Spleen (tissue), 11 donors: ENCODE data around the gene PLAC9. TPM values are rescaled to one million over a fixed set of nuclear protein-coding genes. Genes with fewer than 3 reads are reported as not detected.

Source experiments
- DNase-seq: peaks from one replicate; pipeline ENCODE4 v3.0.0-alpha.2; 2020
- H3K27ac ChIP-seq, 8 donors: fragments of 200-600 bp; sonication (generic) in 7 of 8; 1 replicate in 4 of 8; 2 replicates in 4 of 8; pipeline versions ENCODE4 v1.5.0 to v1.8.0; 2016 to 2021; ENCODE audit warnings: inconsistent platforms in 4 of 8, mild to moderate bottlenecking in 4 of 8, moderate library complexity in 1 of 8
- H3K27me3 ChIP-seq, 7 donors: fragments of 200-600 bp; sonication (generic) in 6 of 7; replicated peaks in 1 of 7; 1 replicate in 4 of 7; 2 replicates in 3 of 7; pipeline versions ENCODE4 v1.5.0 to v1.8.0; 2016 to 2021; ENCODE audit warnings: inconsistent platforms in 3 of 7, mild to moderate bottlenecking in 1 of 7
- H3K36me3 ChIP-seq, 6 donors: fragments of 200-600 bp; sonication (generic) in 5 of 6; 1 replicate in 4 of 6; 2 replicates in 2 of 6; pipeline versions ENCODE4 v1.5.0 to v1.8.0; 2016 to 2021; ENCODE audit warnings: inconsistent platforms in 2 of 6
- H3K4me1 ChIP-seq, 6 donors: fragments of 200-600 bp; sonication (generic) in 5 of 6; 1 replicate in 3 of 6; 2 replicates in 3 of 6; pipeline versions ENCODE4 v1.5.0 to v1.8.0; 2016 to 2021; ENCODE audit warnings: inconsistent platforms in 3 of 6
- H3K4me3 ChIP-seq, 8 donors: fragments of 200-600 bp; sonication (generic) in 7 of 8; 1 replicate in 4 of 8; 2 replicates in 4 of 8; pipeline versions ENCODE4 v1.5.0 to v1.8.0; 2016 to 2021; ENCODE audit warnings: inconsistent platforms in 4 of 8, mild to moderate bottlenecking in 4 of 8, moderate library complexity in 2 of 8
- H3K9me3 ChIP-seq, 8 donors: fragments of 200-600 bp; sonication (generic) in 7 of 8; 1 replicate in 4 of 8; 2 replicates in 4 of 8; pipeline versions ENCODE4 v1.5.0 to v1.8.0; 2016 to 2021; ENCODE audit warnings: inconsistent platforms in 4 of 8
- POLR2A ChIP-seq, 3 donors: fragments of 450-650 bp; IDR thresholded peaks; one replicate each; pipeline ENCODE4 v1.5.1; 2017; ENCODE audit warnings: antibody characterized with exemption in 3 of 3, mild to moderate bottlenecking in 1 of 3
- POLR2AphosphoS5 ChIP-seq, 3 donors: sonication (generic); formaldehyde crosslinking; IDR thresholded peaks; one replicate each; pipeline ENCODE4 v1.5.1; 2017; ENCODE audit warnings: antibody characterized with exemption in 3 of 3
- WGBS, 5 donors: extraction: QIAGEN DNeasy Blood & Tissue Kit in 3 of 5; methylation state at CpG; one replicate each; pipeline versions ENCODE4 v1.1.5 to v1.1.7; 2013 to 2018; 5-methylcytosine and 5-hydroxymethylcytosine counted together
- intact Hi-C: fragments of 100-400 bp; cut with DNase I; formaldehyde crosslinking; loops from one replicate; pipeline ENCODE4 v1.15.0; 2023; ENCODE audit warnings: low total_unique reads
- polyA plus RNA-seq, 3 donors: library from polyadenylated mRNA; stranded (reverse); fragments of 200-250 nt; gene quantifications; one replicate each; pipeline ENCODE4 v1.2.1, GENCODE V29; 2013
- total RNA-seq, 7 donors: library from RNA; depleted of rRNA in 3 of 7; stranded (reverse); fragments of >200 nt in 3 of 7; fragmentation: NEBNext Ultra II Directional in 4 of 7; extraction: Animal tissue kit (Norgen Biotek cat#: 25700) in 4 of 7; gene quantifications; one replicate each; pipeline versions ENCODE4 v1.1.0 to v1.2.1, GENCODE V29; 2016 to 2021
- TF ChIP-seq, protein P1 (sequence below), 11 experiments: fragments of 200-600 bp in 7 of 11; fragments of 450-650 bp in 4 of 11; sonication (generic) in 4 of 11; IDR thresholded peaks in 8 of 11; conservative IDR thresholded peaks in 3 of 11; 1 replicate in 7 of 11; 2 replicates in 4 of 11; pipeline versions ENCODE4 v1.4.0 to v1.8.0; 2016 to 2021; ENCODE audit warnings: antibody characterized with exemption in 11 of 11, inconsistent platforms in 4 of 11, mild to moderate bottlenecking in 1 of 11
- donor health status: healthy with polysubstance abuse.
- donor health status: DM: no; HTN: no; CAD: no; lungs with moderate emphysema.
- donor health status: DM: no; HTN: no; CAD: no.
- donor health status: Bipolar disorder and iron deficiency.
- donor health status: healthy.
- donor health status: DM: no; HTN: no; CAD: no.
- donor health status: DM: yes; HTN: yes; CAD: no.

Gene PLAC9
- total and polyA plus RNA-seq, 10 donors = 1.0 to 8.0 (median 3.5) TPM; not detected in 1

DNA sequence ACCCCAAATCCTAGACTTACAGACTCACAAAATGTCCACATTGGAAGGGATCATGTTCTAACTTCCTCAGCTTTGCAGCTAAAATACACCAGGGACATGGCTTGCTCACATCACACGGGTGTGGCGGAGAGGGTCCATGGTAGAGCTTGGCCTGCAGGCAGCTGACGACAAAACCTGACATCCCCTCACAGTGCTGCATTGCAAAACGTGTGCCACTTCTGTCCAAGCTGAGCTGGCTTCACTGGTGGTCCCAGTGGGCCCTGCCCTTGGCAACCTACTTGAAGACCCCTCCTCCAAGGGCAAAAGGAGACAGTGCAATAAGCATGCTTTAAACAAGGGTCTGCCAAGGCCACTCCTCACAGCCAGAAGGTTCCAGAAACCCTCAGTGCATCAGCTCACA lies 50.9 kb downstream of the PLAC9 start:
- TF ChIP-seq POLR2A (IDR thresholded peaks at IDR 0.05) = no peak
- TF ChIP-seq, protein P1, sequence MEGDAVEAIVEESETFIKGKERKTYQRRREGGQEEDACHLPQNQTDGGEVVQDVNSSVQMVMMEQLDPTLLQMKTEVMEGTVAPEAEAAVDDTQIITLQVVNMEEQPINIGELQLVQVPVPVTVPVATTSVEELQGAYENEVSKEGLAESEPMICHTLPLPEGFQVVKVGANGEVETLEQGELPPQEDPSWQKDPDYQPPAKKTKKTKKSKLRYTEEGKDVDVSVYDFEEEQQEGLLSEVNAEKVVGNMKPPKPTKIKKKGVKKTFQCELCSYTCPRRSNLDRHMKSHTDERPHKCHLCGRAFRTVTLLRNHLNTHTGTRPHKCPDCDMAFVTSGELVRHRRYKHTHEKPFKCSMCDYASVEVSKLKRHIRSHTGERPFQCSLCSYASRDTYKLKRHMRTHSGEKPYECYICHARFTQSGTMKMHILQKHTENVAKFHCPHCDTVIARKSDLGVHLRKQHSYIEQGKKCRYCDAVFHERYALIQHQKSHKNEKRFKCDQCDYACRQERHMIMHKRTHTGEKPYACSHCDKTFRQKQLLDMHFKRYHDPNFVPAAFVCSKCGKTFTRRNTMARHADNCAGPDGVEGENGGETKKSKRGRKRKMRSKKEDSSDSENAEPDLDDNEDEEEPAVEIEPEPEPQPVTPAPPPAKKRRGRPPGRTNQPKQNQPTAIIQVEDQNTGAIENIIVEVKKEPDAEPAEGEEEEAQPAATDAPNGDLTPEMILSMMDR (IDR thresholded peaks at IDR 0.05 in 8 of 11, conservative IDR thresholded peaks at IDR 0.05 in 3 of 11) = no peak
- TF ChIP-seq POLR2AphosphoS5 (IDR thresholded peaks at IDR 0.05) = no peak
- DNase-seq = no peak
- no peak overlapping the region for H3K27ac ChIP-seq

DNA sequence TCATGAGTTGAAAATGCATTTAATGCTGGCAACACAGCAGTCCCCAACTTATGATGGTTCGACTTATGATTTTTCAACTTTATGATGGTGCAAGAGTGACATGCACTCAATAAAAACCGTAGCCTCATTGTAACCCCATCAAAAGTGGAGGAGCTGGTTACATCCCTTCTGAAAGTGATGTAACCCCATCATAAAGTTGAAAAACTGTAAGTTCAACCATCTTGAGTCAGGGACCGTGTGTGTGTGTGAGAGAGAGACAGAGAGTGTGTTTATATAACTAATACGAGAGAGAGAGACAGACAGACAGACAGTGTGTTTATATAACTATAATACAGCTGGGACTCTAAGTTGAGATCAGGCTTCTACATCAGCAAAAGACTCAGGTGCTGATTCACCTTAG lies 51.8 kb downstream of the PLAC9 start:
- no peak for DNase-seq
- Histone ChIP-seq H3K9me3 (no peaks in the 10 kb centered on the region), H3K27ac (peak overlapping the region in 2 of 8 donors; percentile 20 to 99), H3K27me3 (no peaks in the 10 kb centered on the region), H3K4me1 (peaks cover 19 to 100% (median 54%) of the 10 kb centered on the region in 6 donors), H3K36me3 (peaks cover 0 to 39% (median 2%) of the 10 kb centered on the region in 6 donors), H3K4me3 (no peak overlapping the region)
- WGBS, 5 donors = 53 to 81% (median 65%) methylated on average over 4 of the region's 4 CpGs
- no peak for TF ChIP-seq POLR2AphosphoS5 (IDR thresholded peaks at IDR 0.05)
- TF ChIP-seq, protein P1 (IDR thresholded peaks at IDR 0.05 in 8 of 11, conservative IDR thresholded peaks at IDR 0.05 in 3 of 11) = no peak
- no peak for TF ChIP-seq POLR2A (IDR thresholded peaks at IDR 0.05)
- intact Hi-C loops = no loop called here

More for the DNA sequence above, 50.9 kb downstream of the PLAC9 start:
- no peak overlapping the region for H3K4me3 ChIP-seq
- WGBS, 5 donors = 68 to 96% (median 87%) methylated on average over 3 to 4 of the region's 4 CpGs
- H3K27me3 ChIP-seq = no peaks in the 10 kb centered on the region
- peaks cover 12 to 100% (median 46%) of the 10 kb centered on the region in 6 donors for H3K4me1 ChIP-seq
- peaks cover 0 to 47% (median 2%) of the 10 kb centered on the region in 6 donors for H3K36me3 ChIP-seq
- intact Hi-C loops = no loop called here
- H3K9me3 ChIP-seq = no peaks in the 10 kb centered on the region

DNA sequence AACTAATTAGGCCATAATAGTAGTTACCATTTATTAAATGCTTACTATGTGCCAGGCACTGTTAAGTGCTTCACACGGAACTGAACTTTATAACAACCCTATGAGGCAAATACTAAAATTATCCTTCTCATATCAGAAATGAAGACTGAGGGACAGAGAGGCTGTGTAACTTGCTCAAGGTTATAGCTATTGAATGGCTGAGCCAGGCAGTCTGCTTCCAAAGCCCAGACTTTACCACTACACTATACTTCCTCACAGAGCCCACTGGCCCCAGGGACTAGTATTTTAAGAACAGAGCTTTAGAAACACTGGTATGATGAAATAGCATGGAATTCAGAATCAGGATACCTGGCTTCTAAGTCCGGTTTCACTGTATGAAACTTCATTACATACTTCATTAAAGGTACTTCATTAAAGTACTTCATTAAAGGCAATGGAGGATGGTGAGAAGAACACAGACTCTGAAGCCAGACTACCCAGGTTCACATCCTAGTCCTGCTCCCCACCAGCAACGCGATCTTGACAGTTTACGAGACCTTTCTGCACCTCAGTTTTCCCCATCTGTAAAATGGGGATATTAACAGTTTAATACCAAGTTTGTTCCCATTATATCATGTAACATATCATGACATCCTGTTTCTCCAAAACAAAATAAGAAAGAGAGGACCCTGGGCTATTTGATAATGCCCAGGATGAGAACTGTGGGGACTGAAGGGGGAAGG lies 53.2 kb downstream of the PLAC9 start:
- 81 to 89% (median 88%) methylated on average over 5 of the region's 5 CpGs for WGBS, 5 donors
- Histone ChIP-seq H3K4me1 (peaks cover 19 to 100% (median 65%) of the 10 kb centered on the region in 6 donors), H3K4me3 (no peak overlapping the region), H3K9me3 (no peaks in the 10 kb centered on the region), H3K27me3 (no peaks in the 10 kb centered on the region), H3K27ac (peak overlapping the region in 5 of 8 donors; percentile 4 to 99 (median 85)), H3K36me3 (peaks cover 0 to 24% (median 2%) of the 10 kb centered on the region in 6 donors)
- intact Hi-C loops = no loop called here
- DNase-seq = no peak
- TF ChIP-seq, protein P1 (IDR thresholded peaks at IDR 0.05 in 8 of 11, conservative IDR thresholded peaks at IDR 0.05 in 3 of 11) = no peak
- TF ChIP-seq POLR2A (IDR thresholded peaks at IDR 0.05) = no peak
- TF ChIP-seq POLR2AphosphoS5 (IDR thresholded peaks at IDR 0.05) = no peak

DNA sequence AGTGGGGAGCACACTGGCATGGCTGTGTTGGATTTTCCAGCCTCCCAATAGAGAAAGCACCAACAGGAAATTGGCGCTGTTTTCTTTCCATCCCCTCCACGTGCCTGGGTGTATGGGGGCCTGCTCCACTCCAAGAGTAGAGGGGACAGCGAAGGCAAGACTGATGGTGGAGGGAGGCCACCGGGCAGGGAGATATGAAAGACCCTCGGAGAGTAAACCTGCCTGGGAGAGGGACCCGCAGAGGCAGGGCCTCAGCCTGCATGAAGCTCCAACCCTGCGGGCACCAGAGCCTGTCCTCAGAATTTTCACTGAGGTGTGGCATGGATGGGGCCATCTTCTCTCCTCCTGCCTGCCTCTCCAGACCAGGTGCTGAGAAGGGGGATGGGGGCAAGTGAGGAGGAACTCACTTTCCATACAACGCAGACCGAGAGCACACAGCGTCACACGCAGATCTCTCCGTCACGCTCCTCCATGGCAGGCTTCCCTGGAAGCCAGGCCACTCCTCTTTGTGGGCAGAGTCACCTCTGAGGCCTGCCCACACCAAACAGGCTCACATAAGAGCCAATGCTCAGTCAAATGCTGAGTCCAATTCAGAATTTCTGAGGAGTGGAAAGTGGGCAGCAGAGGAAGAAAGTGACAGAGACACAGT lies 54.0 kb downstream of the PLAC9 start:
- H3K27me3 ChIP-seq = no peaks in the 10 kb centered on the region
- WGBS, 5 donors = 79 to 82% (median 81%) methylated on average over 13 of the region's 13 CpGs
- H3K4me1 ChIP-seq = peaks cover 25 to 100% (median 72%) of the 10 kb centered on the region in 6 donors
- H3K27ac ChIP-seq = peak overlapping the region in 7 of 8 donors; percentile 53 to 99 (median 85)
- no peaks in the 10 kb centered on the region for H3K9me3 ChIP-seq
- TF ChIP-seq POLR2AphosphoS5 (IDR thresholded peaks at IDR 0.05) (no peak), POLR2A (IDR thresholded peaks at IDR 0.05) (no peak)
- TF ChIP-seq, protein P1 (IDR thresholded peaks at IDR 0.05 in 8 of 11, conservative IDR thresholded peaks at IDR 0.05 in 3 of 11) = no peak
- H3K4me3 ChIP-seq = peak overlapping the region in 1 of 8 donors; percentile 59
- peaks cover 0 to 19% (median 0%) of the 10 kb centered on the region in 6 donors for H3K36me3 ChIP-seq
- intact Hi-C loops = no loop called here
- no peak for DNase-seq
